ENCODE measurements around the gene PTOV1.

PTOV1 gene

GRCh38 chr19:49829721-49830120 lies 21.2 kb upstream of the PTOV1 start:
- no peak for TF ChIP-seq CTCF (IDR thresholded peaks at IDR 0.05; ENCODE audit: borderline replicate concordance, insufficient read depth, low read depth, low read length)
- H3K4me3 ChIP-seq (ENCODE audit: low read depth, low read length): no peak overlapping the region

- H3K4me3 ChIP-seq (ENCODE audit: low read depth, low read length): no peak overlapping the region
- TF ChIP-seq CTCF (IDR thresholded peaks at IDR 0.05; ENCODE audit: borderline replicate concordance, insufficient read depth, low read depth, low read length): no peak
Measured at GRCh38 chr19:49830766-49831165, 20.2 kb upstream of the PTOV1 start.

GRCh38 chr19:49831592-49831991 lies 19.4 kb upstream of the PTOV1 start:
- no peak overlapping the region for H3K4me3 ChIP-seq (ENCODE audit: low read depth, low read length)
- TF ChIP-seq CTCF (IDR thresholded peaks at IDR 0.05; ENCODE audit: borderline replicate concordance, insufficient read depth, low read depth, low read length): no peak

GRCh38 chr19:49832556-49832955 lies 18.4 kb upstream of the PTOV1 start:
- no peak for TF ChIP-seq CTCF (IDR thresholded peaks at IDR 0.05; ENCODE audit: borderline replicate concordance, insufficient read depth, low read depth, low read length)

GRCh38 chr19:49833599-49833998 lies 17.4 kb upstream of the PTOV1 start:
- no peak overlapping the region for H3K4me3 ChIP-seq (ENCODE audit: low read depth, low read length)
- no peak for TF ChIP-seq CTCF (IDR thresholded peaks at IDR 0.05; ENCODE audit: borderline replicate concordance, insufficient read depth, low read depth, low read length)

More at GRCh38 chr19:49832556-49832955, 18.4 kb upstream of the PTOV1 start:
- H3K4me3 ChIP-seq (ENCODE audit: low read depth, low read length): no peak overlapping the region

- TF ChIP-seq CTCF (IDR thresholded peaks at IDR 0.05; ENCODE audit: borderline replicate concordance, insufficient read depth, low read depth, low read length): no peak
- H3K4me3 ChIP-seq (ENCODE audit: low read depth, low read length): no peak overlapping the region
Measured at GRCh38 chr19:49835562-49835961, 15.4 kb upstream of the PTOV1 start.

GRCh38 chr19:49836176-49837008 lies 14.6 kb upstream of the PTOV1 start:
- no peak overlapping the region for H3K4me3 ChIP-seq (ENCODE audit: low read depth, low read length)
- TF ChIP-seq CTCF (IDR thresholded peaks at IDR 0.05; ENCODE audit: borderline replicate concordance, insufficient read depth, low read depth, low read length): no peak

Measured in GM12875 (cell line).